Effector CD4-positive, alpha-beta T cell (primary cell): ENCODE data around the gene C2CD5.

Experiments
- DNase-seq: peaks from one replicate; pipeline ENCODE4 v3.0.0-alpha.2; 2020

C2CD5 gene

DNA sequence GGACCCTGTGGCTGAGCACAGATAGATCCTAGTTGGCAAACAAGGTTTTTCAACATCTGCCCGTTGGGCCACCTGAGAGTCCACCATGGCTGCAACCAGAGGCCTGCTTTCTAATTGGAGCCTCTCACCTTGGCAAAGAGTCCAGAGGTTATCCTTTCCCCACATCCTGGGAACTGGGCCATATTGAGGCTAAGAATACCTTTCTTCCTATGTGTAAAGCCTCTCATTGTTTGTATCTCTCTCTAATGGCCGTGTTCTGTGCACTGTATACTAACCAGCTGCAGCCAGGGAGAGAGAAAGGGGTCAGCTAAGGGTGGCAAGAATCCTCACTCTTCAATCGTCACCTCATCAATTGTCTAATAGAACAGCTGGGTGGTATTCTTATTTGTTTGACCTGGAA, 130.8 kb downstream of the C2CD5 start:
- no peak for DNase-seq

DNA sequence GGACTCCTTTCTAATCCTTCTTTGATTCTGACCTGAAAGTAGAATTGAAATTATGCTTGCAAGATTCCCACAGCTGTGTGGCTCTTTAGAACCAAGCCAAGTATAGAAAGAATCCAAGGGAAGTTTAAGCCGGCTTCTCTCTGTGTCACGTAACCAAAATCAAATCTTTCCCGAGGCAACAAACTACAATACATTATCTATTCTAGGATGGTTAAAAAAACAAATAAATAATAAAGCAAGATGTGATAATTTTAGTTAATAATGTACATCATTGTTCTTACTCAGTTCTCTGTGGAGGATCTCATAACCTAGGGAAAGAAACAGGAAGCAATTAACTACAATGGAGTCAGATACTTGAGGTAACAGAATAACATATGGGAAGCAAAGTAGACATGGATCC, 131.8 kb downstream of the C2CD5 start:
- DNase-seq = no peak

DNA sequence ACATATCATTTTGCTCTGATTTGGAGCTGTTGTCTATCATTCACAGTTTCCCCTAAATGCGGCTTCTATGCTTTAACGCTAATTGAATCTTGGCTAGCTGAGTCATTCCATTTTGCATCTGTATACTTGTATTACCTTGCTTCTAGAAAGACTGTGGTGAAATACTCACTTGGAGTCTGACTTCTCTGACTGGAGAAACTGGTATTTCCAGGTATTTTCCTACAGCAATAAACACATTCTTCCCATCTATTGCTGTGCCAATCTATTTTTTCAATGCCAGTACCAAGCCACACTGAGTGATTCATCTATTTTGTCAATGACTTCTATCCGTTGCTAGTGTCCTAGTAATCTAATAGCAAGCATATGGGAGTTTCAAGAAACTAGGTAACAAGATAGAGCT, 133.9 kb downstream of the C2CD5 start:
- no peak for DNase-seq

DNA sequence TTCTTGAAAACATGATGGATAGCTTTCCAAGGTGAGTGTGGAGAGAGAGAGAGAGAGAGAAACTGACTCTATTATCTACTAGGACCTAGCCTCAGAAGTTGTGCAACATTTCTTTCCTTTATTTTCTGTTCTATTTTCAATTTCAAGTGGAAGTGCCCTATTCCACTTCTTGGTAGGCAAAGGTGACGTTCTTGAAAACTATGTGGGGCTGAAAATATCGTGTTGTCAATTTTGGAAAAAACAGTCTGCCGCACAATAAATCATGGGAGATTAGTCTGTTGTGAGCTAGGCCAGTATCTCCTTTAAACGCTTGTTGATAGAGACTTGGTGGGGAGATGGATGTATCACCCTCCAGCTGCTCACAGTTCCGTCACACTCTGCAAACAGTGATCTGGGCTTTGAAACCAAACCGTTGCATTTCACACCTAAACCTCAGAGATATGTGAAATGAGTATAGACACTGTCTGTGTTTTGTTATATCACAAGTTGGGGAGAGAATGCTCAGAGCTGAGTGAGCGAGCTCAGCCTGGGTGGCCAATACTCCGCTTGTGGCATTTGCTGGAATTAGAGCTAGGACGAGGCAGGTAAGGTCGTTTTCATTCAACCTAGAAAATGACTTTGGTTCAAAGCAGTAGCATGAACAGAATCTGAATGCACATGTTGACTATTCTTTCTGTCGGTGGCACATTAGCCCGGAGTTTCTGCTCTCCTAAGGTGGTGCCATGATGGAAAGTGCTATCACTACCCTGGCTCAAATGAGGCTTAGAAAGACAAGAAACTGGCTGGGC, 134.8 kb downstream of the C2CD5 start:
- DNase-seq = peak; percentile 37

DNA sequence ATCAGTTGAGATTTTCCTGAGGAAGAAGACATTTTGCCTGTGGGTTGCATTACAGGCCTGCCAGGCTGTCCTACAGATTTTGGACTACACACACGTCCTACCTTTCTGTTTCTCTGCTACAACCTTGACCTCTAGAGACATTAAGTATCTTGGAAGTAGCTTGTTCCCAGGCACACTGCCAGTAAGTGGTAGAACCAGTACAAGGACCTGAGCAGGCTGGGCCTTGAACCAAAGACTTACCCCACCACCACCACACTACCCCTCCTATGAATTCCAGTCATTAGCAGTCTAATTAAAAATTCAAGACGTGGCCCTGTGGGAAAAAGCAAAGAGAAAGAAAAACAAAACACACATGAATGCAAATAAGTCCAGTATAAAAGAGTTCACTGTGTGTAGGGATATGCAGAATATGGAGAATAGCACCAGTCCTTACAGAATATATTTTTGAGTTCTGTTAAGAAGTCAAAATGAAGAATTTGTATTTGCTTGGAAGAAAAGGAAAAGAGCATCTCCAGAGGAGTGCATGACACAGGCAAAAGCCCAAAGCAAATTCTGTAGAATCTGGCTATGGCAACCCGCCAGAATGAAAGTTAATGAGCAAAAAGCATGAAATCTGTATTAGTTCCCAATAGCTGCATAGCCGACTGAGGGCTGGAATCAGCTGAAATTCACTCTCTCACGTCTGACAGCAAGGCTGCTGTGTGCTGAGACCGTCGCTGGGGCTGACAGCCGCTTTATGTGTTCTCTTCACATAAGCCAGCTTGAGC, 135.5 kb downstream of the C2CD5 start:
- DNase-seq = no peak

DNA sequence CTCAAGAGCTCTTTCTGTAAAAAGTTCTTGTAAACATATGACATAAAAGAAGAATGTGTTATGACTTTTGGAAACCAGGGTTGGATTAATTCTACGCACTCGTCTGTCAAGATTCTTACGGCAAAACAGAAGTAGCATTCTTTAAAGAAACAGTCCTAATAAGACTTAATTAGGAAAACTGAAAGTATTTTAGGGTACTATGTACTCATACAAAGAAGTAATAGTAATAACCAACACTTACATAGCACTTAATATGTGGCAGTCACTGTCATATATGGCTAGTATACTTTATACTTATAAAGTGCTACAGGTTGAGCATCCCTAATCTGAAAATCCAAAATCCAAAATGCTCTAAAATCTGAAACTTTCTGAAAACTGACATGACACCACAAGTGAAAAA, 136.9 kb downstream of the C2CD5 start:
- DNase-seq = no peak

DNA sequence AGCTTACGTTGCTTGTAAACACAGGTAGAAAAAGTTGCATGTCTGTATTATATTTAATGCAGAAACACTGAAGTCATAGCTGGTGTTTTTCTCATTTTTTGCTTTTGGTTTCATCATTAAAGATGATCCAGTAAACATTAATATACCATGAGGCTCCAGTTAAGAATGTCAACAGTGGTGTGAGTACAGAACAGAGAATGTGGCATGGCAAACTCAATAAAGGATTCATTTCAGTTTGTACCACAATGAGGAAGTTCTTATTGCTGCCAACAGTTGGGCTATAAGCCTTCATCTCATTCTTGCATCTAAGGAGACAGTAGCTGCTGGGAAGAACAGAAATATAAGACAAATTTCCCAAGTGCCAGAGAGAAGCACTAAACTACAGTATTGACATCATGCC, 137.7 kb downstream of the C2CD5 start:
- no peak for DNase-seq

DNA sequence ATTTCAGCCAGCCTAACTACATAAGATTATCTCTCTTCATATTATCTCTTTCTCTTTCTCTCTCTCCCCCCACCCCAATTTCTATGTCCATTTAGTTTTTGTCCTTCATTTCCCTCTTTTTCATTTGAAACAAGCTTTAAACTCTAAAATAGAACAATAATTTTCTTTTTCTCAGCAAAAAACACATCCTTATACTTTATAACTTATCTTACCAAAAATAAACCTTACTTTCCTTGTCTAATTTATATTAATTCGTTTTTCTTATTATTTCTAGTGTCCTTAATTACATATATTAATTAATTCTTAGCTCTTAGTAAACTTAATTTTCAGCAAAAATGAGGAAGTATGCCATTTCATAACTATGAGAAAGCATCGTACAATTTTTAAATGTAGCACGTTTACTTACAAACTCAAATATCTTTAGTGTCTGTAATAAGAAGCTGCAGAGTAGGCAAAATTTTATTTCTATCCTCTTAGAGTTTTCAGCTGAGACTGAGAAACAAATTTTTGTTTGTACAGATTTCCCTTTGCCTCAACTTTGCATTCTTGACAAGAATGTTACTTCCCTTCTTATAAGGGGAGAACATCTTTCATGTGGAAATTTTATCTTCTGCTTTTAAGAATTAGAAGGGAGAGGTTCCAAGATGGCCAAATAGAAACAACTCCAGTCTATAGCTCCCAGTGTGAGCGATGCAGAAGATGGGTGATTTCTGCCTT, 144.7 kb downstream of the C2CD5 start:
- no peak for DNase-seq
